Astrocyte of the cerebellum (primary cell): Measurements from ENCODE around the gene COL4A4.

ENCODE experiments used
- DNase-seq: peaks from one replicate; pipeline ENCODE4 v3.0.0-alpha.2; 2011; ENCODE audit warnings: low read depth
- H3K4me3 ChIP-seq: 2 replicates; pipeline ENCODE4 v1.5.1; 2011; ENCODE audit warnings: mild to moderate bottlenecking, low read depth, low read length, moderate library complexity
- in situ Hi-C: cut with HindIII; loops from 2 replicates; pipeline ENCODE4 v1.10.0; 2017; ENCODE audit warnings: low sequenced_read_pairs
- TF ChIP-seq, protein P1 (sequence below): IDR thresholded peaks from 2 replicates; pipeline ENCODE4 v1.5.1; 2012; ENCODE audit warnings: low read length, low read depth, moderate library complexity, mild to moderate bottlenecking; ENCODE audit errors: missing control alignments

COL4A4 gene

DNA sequence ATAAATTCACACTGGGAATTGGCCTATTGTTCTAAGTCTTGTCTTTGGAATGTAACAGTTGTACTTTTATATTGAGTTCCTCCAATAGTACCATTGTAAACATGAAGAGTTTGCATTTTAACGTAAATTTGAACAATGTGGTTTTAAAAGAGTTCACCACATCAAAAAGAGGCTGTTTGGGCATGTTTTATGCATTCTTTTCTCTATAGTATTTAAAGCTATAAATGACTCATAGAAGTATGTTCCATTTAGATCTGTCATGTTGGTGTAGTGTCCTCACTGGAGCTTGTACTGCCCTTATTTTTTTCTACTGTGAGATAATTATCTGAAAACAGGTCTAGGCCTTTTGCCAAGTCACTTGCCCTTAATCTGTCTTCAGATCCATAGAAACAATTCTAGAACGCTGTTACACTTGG is 186.2 kb downstream of the COL4A4 start:
- DNase-seq: peak; percentile 63
- no peak overlapping the region for H3K4me3 ChIP-seq
- TF ChIP-seq, protein P1, sequence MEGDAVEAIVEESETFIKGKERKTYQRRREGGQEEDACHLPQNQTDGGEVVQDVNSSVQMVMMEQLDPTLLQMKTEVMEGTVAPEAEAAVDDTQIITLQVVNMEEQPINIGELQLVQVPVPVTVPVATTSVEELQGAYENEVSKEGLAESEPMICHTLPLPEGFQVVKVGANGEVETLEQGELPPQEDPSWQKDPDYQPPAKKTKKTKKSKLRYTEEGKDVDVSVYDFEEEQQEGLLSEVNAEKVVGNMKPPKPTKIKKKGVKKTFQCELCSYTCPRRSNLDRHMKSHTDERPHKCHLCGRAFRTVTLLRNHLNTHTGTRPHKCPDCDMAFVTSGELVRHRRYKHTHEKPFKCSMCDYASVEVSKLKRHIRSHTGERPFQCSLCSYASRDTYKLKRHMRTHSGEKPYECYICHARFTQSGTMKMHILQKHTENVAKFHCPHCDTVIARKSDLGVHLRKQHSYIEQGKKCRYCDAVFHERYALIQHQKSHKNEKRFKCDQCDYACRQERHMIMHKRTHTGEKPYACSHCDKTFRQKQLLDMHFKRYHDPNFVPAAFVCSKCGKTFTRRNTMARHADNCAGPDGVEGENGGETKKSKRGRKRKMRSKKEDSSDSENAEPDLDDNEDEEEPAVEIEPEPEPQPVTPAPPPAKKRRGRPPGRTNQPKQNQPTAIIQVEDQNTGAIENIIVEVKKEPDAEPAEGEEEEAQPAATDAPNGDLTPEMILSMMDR: no peak
- in situ Hi-C loops: loop anchor here (25.0 kb wide), 2 partner anchors 165 to 1315 kb away; no protein-coding TSS in a partner anchor

DNA sequence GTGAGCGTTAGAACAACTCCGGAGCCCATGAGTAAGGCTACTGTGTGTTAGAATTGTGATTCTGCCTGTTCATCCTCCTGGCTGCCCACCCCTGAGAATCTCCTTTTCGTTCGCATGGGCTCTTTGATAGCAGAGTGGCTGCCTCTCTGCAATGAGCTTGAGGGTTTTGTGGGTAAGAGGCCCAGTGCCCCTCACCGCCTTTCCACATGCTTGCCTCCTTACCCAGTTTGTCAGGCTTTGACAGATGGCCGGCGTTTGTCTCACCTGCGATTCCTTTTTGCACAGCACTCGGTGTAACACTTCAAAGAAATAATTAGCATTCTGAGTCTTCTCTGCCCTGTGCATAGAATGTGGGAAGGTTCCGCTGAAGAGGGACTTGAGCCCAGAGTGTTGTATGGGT is 190.2 kb downstream of the COL4A4 start:
- no peak for DNase-seq
- no peak overlapping the region for H3K4me3 ChIP-seq
- TF ChIP-seq, protein P1: no peak
- in situ Hi-C loops: no loop called here

DNA sequence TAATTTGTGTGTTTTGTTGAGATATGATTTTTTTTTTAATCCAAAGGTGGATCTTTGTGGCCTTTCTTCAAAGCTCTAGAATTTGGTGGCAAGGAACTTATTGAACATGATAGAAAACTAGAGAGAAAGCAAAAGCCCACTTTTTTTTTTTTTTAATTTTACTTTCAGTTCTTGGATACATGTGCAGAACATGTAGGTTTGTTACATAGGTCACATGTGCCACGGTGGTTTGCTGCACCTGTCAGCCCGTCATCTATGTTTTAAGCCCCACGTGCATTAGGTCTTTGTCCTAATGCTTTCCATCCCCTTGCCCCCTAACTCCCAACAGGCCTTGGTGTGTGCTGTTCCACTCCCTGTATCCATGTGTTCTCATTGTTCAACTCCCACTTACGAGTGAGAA is 192.2 kb downstream of the COL4A4 start:
- DNase-seq: no peak
- in situ Hi-C loops: no loop called here
- no peak overlapping the region for H3K4me3 ChIP-seq
- TF ChIP-seq, protein P1: no peak

DNA sequence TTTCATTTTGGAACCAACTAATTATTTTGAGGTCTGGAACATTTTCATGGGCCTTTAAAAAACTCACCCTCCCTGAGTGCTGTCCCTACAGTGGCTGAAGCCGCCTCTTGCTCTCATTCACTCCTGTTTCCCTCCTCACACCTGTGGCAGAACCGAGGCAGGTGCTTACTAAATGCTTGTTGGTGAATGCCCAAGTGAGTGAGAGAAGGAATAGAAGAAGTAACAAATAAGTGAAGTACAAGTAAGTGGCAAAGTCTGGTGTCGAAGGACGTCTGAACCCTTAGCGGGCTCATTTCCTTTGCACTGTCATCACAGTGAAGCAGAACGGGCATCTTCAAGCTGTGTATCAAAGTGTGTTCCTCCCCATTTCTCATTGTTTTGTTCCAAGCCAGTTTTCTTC is 192.9 kb downstream of the COL4A4 start:
- in situ Hi-C loops: no loop called here
- TF ChIP-seq, protein P1: no peak
- DNase-seq: no peak
- H3K4me3 ChIP-seq: no peak overlapping the region

DNA sequence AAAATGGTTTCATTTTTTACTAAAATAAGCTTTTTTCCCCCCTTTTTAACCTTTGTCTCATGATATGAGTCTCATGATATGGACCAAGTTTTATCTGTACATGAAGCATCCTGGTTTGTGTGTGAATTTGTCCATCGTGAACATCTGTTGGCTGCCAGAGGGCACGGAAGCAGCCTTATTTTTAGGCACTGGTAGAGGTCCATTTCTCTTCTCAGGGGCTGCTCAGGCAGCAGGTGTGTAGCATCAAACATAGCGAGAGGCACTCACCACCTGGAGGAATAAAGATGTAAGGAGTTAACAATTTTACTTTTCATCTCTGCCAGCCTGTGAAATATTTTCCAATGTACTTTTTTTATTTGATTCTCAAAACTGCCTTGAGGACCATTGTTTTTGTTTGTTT is 193.6 kb downstream of the COL4A4 start:
- no peak for DNase-seq
- in situ Hi-C loops: no loop called here
- TF ChIP-seq, protein P1: no peak
- no peak overlapping the region for H3K4me3 ChIP-seq

DNA sequence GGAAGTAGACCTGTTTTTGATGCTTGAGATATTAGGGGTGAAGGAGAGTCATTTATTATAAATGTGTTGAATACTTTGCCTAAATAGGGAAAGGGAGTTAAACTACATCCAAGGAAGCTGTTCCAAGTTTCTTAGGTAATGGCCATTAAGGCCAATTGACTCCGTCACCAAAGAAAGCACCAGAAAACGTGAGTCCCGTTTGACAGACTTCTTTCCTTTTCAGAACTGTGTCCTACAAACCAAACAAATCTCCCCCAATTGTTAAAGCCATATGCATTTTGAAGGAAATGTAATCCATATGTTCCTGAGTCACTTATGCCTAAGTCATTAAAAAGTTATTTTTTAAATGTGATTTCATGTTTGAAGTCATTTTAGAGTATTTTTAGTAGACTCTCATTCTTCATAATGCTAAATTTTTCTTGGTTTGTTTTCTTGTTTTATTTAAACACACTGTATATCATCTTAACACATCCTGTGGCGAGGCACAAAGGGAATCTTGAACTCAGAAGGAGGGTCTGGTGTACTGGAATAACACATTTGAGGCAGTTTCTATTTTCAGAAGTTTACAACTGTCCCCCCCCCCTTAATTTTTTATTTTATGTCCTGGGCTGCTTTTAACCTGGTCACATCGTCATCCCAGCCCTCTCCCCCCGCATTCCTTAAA is 194.5 kb downstream of the COL4A4 start:
- in situ Hi-C loops: no loop called here
- TF ChIP-seq, protein P1: no peak
- no peak for DNase-seq
- no peak overlapping the region for H3K4me3 ChIP-seq
